ENCODE data around the gene PRKCI.
"Not testable (repeated sequence)": the region's sequence is repeated elsewhere in the genome, so short reads cannot be mapped to it uniquely, and the experiment has no call there.

The PRKCI gene

GRCh38 chr3:170327040-170327808 is 105.0 kb downstream of the PRKCI start:
- intact Hi-C loops (cut with DNase I): no loop called here

GRCh38 chr3:170327868-170328548 is 105.8 kb downstream of the PRKCI start:
- DNase-seq; intact Hi-C loops (cut with DNase I): not testable (repeated sequence)

More at GRCh38 chr3:170327040-170327808, 105.0 kb downstream of the PRKCI start:
- DNase-seq: no peak

GRCh38 chr3:170330366-170330765 is 108.1 kb downstream of the PRKCI start:
- intact Hi-C loops (cut with DNase I): no loop called here
- DNase-seq: no peak

GRCh38 chr3:170331143-170331542 is 108.9 kb downstream of the PRKCI start:
- intact Hi-C loops (cut with DNase I): no loop called here
- DNase-seq: no peak

- intact Hi-C loops (cut with DNase I): no loop called here
- no peak for DNase-seq
Observed at GRCh38 chr3:170337420-170337819, 115.2 kb downstream of the PRKCI start.

GRCh38 chr3:170338690-170339340 is 116.6 kb downstream of the PRKCI start:
- intact Hi-C loops (cut with DNase I): no loop called here
- no peak for DNase-seq

GRCh38 chr3:170342273-170342672 is 120.0 kb downstream of the PRKCI start:
- intact Hi-C loops (cut with DNase I); DNase-seq: not testable (repeated sequence)

GRCh38 chr3:170343859-170344258 is 121.6 kb downstream of the PRKCI start:
- intact Hi-C loops (cut with DNase I); DNase-seq: not testable (repeated sequence)

GRCh38 chr3:170344971-170345370 is 122.7 kb downstream of the PRKCI start:
- DNase-seq: no peak
- intact Hi-C loops (cut with DNase I): no loop called here

- DNase-seq: no peak
- intact Hi-C loops (cut with DNase I): no loop called here
Observed at GRCh38 chr3:170346481-170347392, 124.5 kb downstream of the PRKCI start.

GRCh38 chr3:170350515-170351413 is 128.5 kb downstream of the PRKCI start:
- intact Hi-C loops (cut with DNase I): loop anchor here (10.0 kb wide), 1 partner anchor 126 kb away; the partner anchor contains the start of gene PRKCI
- no peak for DNase-seq

GRCh38 chr3:170352936-170353335 is 130.7 kb downstream of the PRKCI start:
- DNase-seq: no peak
- intact Hi-C loops (cut with DNase I): loop anchor here (10.0 kb wide), 1 partner anchor 128 kb away; the partner anchor contains the start of gene PRKCI

GRCh38 chr3:170353485-170353884 is 131.3 kb downstream of the PRKCI start:
- no peak for DNase-seq
- intact Hi-C loops (cut with DNase I): loop anchor here (10.0 kb wide), 1 partner anchor 129 kb away; the partner anchor contains the start of gene PRKCI

GRCh38 chr3:170354760-170355159 is 132.5 kb downstream of the PRKCI start:
- intact Hi-C loops (cut with DNase I): loop anchor here (10.0 kb wide), 1 partner anchor 130 kb away; the partner anchor contains the start of gene PRKCI
- no peak for DNase-seq

Measured in head of caudate nucleus (tissue), 42 donors.